GM18505 (cell line): Measurements from ENCODE around the gene HOPX.
"Not testable (repeated sequence)": the region's sequence is repeated elsewhere in the genome, so short reads cannot be mapped to it uniquely, and the experiment has no call there.

Experiments
- ATAC-seq: cut with Tn5 transposase; IDR thresholded peaks from one replicate; pipeline ENCODE4 v1.9.1; 2021; ENCODE audit not compliant: unreplicated experiment
- POLR2A ChIP-seq: IDR thresholded peaks from 4 replicates; pipeline ENCODE4 v1.6.1; 2011; ENCODE audit warnings: borderline replicate concordance; ENCODE audit not compliant: insufficient read depth, insufficient read length; ENCODE audit errors: extremely low read depth

Gene HOPX

GRCh38 chr4:56681158-56681852, at the start of gene HOPX:
TSS of gene HOPX (minus strand) at chr4:56681296. CDS start at chr4:56657816, 23,480 bp downstream.
- no peak for TF ChIP-seq POLR2A
- ATAC-seq = peak; percentile 68

- TF ChIP-seq POLR2A = no peak
- no peak for ATAC-seq
Observed at GRCh38 chr4:56730097-56730496, 49.0 kb upstream of the HOPX start.

- TF ChIP-seq POLR2A = no peak
- ATAC-seq = no peak
Observed at GRCh38 chr4:56728512-56728911, 47.4 kb upstream of the HOPX start.

GRCh38 chr4:56727150-56727549, 46.1 kb upstream of the HOPX start:
- TF ChIP-seq POLR2A = no peak
- ATAC-seq = no peak

GRCh38 chr4:56726593-56726992, 45.5 kb upstream of the HOPX start:
- not testable (repeated sequence) for ATAC-seq

GRCh38 chr4:56723659-56724230, 42.6 kb upstream of the HOPX start:
- no peak for ATAC-seq
- TF ChIP-seq POLR2A = no peak

- no peak for ATAC-seq
- no peak for TF ChIP-seq POLR2A
Observed at GRCh38 chr4:56723201-56723605, 42.1 kb upstream of the HOPX start.

GRCh38 chr4:56708146-56708545, 27.1 kb upstream of the HOPX start:
- ATAC-seq = no peak
- no peak for TF ChIP-seq POLR2A

GRCh38 chr4:56705966-56706365, 24.9 kb upstream of the HOPX start:
- no peak for ATAC-seq

GRCh38 chr4:56705334-56705733, 24.2 kb upstream of the HOPX start:
- no peak for TF ChIP-seq POLR2A
- ATAC-seq = no peak

More at GRCh38 chr4:56705966-56706365, 24.9 kb upstream of the HOPX start:
- TF ChIP-seq POLR2A = no peak

- no peak for ATAC-seq
- no peak for TF ChIP-seq POLR2A
Observed at GRCh38 chr4:56704089-56704871, 23.2 kb upstream of the HOPX start.

GRCh38 chr4:56703378-56703777, 22.3 kb upstream of the HOPX start:
- TF ChIP-seq POLR2A = no peak
- ATAC-seq = no peak

- TF ChIP-seq POLR2A = no peak
Observed at GRCh38 chr4:56701644-56702043, 20.5 kb upstream of the HOPX start.

GRCh38 chr4:56701161-56701480, 20.0 kb upstream of the HOPX start:
- TF ChIP-seq POLR2A = no peak
- no peak for ATAC-seq

More at GRCh38 chr4:56701644-56702043, 20.5 kb upstream of the HOPX start:
- no peak for ATAC-seq

GRCh38 chr4:56699537-56700105, 18.5 kb upstream of the HOPX start:
- TF ChIP-seq POLR2A = no peak
- no peak for ATAC-seq

GRCh38 chr4:56698329-56698728, 17.2 kb upstream of the HOPX start:
- no peak for TF ChIP-seq POLR2A
- no peak for ATAC-seq
